ENCODE measurements around the gene TUBGCP6.

TUBGCP6 gene

DNA sequence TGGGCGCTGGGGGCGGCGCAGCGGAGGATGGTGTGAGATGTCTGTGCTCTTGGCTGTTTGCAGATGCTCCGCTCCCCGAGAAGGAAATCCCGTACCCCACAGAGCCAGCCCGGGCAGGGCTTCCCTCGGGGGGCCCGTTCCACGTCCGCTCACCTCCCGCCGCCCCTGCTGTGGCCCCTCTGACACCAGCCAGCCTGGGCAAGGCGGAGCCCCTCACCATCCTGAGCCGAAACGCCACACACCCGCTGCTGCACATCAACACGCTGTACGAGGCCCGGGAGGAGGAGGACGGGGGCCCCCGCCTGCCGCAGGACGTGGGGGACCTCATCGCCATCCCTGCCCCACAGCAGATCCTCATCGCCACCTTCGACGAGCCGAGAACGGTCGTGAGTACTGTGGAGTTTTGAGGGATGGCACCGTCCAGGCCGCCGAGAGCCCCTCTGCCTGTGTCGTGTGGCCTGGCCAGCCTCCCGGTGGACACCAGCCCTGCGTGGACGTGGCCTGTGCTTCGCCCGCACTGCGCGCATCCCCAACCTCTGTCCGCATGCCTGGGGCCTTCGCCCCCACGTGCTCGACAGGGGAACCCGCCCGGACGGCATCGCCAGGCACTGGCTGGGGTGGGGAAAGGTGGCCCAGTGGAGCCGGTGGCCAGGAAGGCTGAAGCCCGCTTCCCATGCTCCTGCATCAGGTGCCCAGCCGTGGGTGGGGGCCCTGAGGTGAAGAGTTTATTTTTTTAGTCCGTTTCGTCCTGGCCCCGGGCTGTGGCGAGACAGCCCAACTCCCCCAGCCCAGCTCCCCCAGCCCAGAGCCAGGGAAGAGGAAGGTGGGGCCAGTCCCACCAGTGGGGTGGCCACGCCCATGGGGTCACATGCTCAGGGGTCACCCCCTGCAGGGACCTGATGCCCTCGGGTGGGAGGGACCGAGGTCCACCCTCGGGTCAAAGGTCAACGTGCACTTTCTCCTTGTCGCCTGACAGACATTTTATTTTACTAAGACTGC is 65.7 kb downstream of the TUBGCP6 start:
- H3K27me3 ChIP-seq (ENCODE audit: insufficient read depth, low read length, poor library complexity): no peaks in the 10 kb centered on the region
- no peak overlapping the region for H2AFZ ChIP-seq (ENCODE audit: low read depth, low read length)
- no peak overlapping the region for H3K4me2 ChIP-seq (ENCODE audit: insufficient read depth, low read length)
- ATAC-seq (ENCODE audit: insufficient read depth, low read depth) (no peak), DNase-seq (no peak)
- no peaks in the 10 kb centered on the region for H4K20me1 ChIP-seq (ENCODE audit: insufficient read depth, low read length)
- H3K79me2 ChIP-seq (ENCODE audit: insufficient read depth, low read length): no peaks in the 10 kb centered on the region
- H3K27ac ChIP-seq (ENCODE audit: low read length): no peak overlapping the region
- H3K4me3 ChIP-seq (ENCODE audit: low read depth in 1 of 2, low read length in 2 of 2): no peak overlapping the region
- no peaks in the 10 kb centered on the region for H3K4me1 ChIP-seq (ENCODE audit: insufficient read depth, low read length)
- H3K36me3 ChIP-seq (ENCODE audit: insufficient read depth, low read length): no peaks in the 10 kb centered on the region
- no peaks in the 10 kb centered on the region for H3K9me3 ChIP-seq (ENCODE audit: insufficient read depth, low read length, severe bottlenecking)
- H3K9ac ChIP-seq (ENCODE audit: low read depth, low read length): no peak overlapping the region
- TF ChIP-seq, protein P1, sequence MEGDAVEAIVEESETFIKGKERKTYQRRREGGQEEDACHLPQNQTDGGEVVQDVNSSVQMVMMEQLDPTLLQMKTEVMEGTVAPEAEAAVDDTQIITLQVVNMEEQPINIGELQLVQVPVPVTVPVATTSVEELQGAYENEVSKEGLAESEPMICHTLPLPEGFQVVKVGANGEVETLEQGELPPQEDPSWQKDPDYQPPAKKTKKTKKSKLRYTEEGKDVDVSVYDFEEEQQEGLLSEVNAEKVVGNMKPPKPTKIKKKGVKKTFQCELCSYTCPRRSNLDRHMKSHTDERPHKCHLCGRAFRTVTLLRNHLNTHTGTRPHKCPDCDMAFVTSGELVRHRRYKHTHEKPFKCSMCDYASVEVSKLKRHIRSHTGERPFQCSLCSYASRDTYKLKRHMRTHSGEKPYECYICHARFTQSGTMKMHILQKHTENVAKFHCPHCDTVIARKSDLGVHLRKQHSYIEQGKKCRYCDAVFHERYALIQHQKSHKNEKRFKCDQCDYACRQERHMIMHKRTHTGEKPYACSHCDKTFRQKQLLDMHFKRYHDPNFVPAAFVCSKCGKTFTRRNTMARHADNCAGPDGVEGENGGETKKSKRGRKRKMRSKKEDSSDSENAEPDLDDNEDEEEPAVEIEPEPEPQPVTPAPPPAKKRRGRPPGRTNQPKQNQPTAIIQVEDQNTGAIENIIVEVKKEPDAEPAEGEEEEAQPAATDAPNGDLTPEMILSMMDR (IDR thresholded peaks at IDR 0.05; ENCODE audit: borderline replicate concordance, extremely low read depth, low read length, poor library complexity, severe bottlenecking): no peak
- TF ChIP-seq EZH2 (IDR thresholded peaks at IDR 0.05; ENCODE audit: borderline replicate concordance, low read depth, low read length, severe bottlenecking): no peak

DNA sequence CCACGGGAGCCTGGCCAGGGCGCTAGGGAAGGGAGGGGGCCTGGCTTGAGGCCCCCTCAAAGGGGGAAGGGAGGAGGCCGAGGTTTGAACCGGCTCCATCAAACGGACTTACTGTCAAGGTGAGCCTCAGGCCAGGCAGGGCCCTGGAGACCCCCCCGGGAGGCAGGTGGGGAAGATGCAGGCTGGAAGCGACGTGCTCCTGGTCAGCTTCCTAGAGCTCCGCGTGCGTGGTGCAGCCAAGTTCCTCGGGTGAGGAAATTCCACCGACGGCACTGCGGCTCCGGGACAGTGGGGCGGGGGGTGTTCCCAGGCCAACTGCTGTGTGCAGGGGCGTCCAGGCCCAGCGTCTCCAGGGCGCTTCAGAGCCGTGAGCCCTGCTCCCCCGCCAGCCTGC is 66.4 kb downstream of the TUBGCP6 start:
- H3K79me2 ChIP-seq (ENCODE audit: insufficient read depth, low read length): no peaks in the 10 kb centered on the region
- DNase-seq: no peak
- TF ChIP-seq, protein P1 (IDR thresholded peaks at IDR 0.05; ENCODE audit: borderline replicate concordance, extremely low read depth, low read length, poor library complexity, severe bottlenecking): no peak
- no peak for TF ChIP-seq EZH2 (IDR thresholded peaks at IDR 0.05; ENCODE audit: borderline replicate concordance, low read depth, low read length, severe bottlenecking)
- H3K36me3 ChIP-seq (ENCODE audit: insufficient read depth, low read length): no peaks in the 10 kb centered on the region
- no peak overlapping the region for H3K9ac ChIP-seq (ENCODE audit: low read depth, low read length)
- H2AFZ ChIP-seq (ENCODE audit: low read depth, low read length): no peak overlapping the region
- no peaks in the 10 kb centered on the region for H3K4me1 ChIP-seq (ENCODE audit: insufficient read depth, low read length)
- H3K4me3 ChIP-seq (ENCODE audit: low read depth in 1 of 2, low read length in 2 of 2): no peak overlapping the region
- H3K27me3 ChIP-seq (ENCODE audit: insufficient read depth, low read length, poor library complexity): peaks cover 5% of the 10 kb centered on the region
- H4K20me1 ChIP-seq (ENCODE audit: insufficient read depth, low read length): no peaks in the 10 kb centered on the region
- no peak overlapping the region for H3K27ac ChIP-seq (ENCODE audit: low read length)
- no peak overlapping the region for H3K4me2 ChIP-seq (ENCODE audit: insufficient read depth, low read length)
- no peak for ATAC-seq (ENCODE audit: insufficient read depth, low read depth)
- H3K9me3 ChIP-seq (ENCODE audit: insufficient read depth, low read length, severe bottlenecking): no peaks in the 10 kb centered on the region

DNA sequence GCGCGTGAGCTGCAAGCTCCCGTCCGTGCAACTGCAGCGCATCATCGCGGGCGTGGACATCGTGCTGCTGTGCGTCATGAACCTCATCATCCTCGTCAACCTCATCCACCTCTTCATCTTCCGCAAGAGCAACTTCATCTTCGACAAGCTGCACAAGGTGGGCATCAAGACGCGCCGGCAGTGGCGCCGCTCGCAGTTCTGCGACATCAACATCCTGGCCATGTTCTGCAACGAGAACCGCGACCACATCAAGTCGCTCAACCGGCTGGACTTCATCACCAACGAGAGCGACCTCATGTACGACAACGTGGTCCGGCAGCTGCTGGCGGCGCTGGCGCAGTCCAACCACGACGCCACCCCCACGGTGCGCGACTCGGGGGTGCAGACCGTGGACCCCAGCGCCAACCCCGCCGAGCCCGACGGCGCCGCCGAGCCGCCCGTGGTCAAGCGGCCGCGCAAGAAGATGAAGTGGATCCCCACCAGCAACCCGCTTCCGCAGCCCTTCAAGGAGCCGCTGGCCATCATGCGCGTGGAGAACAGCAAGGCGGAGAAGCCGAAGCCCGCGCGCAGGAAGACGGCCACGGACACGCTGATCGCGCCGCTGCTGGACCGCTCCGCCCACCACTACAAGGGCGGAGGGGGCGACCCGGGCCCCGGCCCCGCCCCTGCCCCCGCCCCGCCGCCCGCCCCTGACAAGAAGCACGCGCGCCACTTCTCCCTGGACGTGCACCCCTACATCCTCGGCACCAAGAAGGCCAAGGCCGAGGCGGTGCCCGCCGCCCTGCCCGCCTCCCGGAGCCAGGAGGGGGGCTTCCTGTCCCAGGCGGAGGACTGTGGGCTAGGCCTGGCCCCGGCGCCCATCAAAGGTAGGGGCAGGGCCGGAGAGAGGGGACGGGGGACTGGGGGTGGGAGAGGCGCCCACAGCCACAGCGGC is 67.0 kb downstream of the TUBGCP6 start:
- TF ChIP-seq EZH2 (IDR thresholded peaks at IDR 0.05; ENCODE audit: borderline replicate concordance, low read depth, low read length, severe bottlenecking): no peak
- TF ChIP-seq, protein P1 (IDR thresholded peaks at IDR 0.05; ENCODE audit: borderline replicate concordance, extremely low read depth, low read length, poor library complexity, severe bottlenecking): no peak
- no peaks in the 10 kb centered on the region for H3K4me1 ChIP-seq (ENCODE audit: insufficient read depth, low read length)
- H3K9me3 ChIP-seq (ENCODE audit: insufficient read depth, low read length, severe bottlenecking): no peaks in the 10 kb centered on the region
- ATAC-seq (ENCODE audit: insufficient read depth, low read depth): no peak
- no peak overlapping the region for H3K4me3 ChIP-seq (ENCODE audit: low read depth in 1 of 2, low read length in 2 of 2)
- DNase-seq: no peak
- H3K9ac ChIP-seq (ENCODE audit: low read depth, low read length): no peak overlapping the region
- H3K79me2 ChIP-seq (ENCODE audit: insufficient read depth, low read length): no peaks in the 10 kb centered on the region
- no peaks in the 10 kb centered on the region for H4K20me1 ChIP-seq (ENCODE audit: insufficient read depth, low read length)
- H3K4me2 ChIP-seq (ENCODE audit: insufficient read depth, low read length): no peak overlapping the region
- H3K36me3 ChIP-seq (ENCODE audit: insufficient read depth, low read length): no peaks in the 10 kb centered on the region
- H2AFZ ChIP-seq (ENCODE audit: low read depth, low read length): no peak overlapping the region
- no peak overlapping the region for H3K27ac ChIP-seq (ENCODE audit: low read length)
- peaks cover 8% of the 10 kb centered on the region for H3K27me3 ChIP-seq (ENCODE audit: insufficient read depth, low read length, poor library complexity)
